Neuron (in vitro differentiated cells): ENCODE measurements around the gene RBM42.
A peak's percentile ranks its signal among the peaks of the same experiment; 100 is the strongest.

Experiments used
- H2AFZ ChIP-seq: one replicate; pipeline ENCODE4 v1.6.1; 2013; ENCODE audit warnings: low read depth, mild to moderate bottlenecking, inconsistent platforms, low read length, moderate library complexity
- H3K27me3 ChIP-seq: one replicate; pipeline ENCODE4 v1.6.1; 2013; ENCODE audit warnings: low read length; ENCODE audit not compliant: insufficient read depth
- H3K36me3 ChIP-seq: one replicate; pipeline ENCODE4 v1.6.1; 2013; ENCODE audit warnings: low read length; ENCODE audit not compliant: insufficient read depth
- H3K4me1 ChIP-seq: one replicate; pipeline ENCODE4 v1.6.1; 2013; ENCODE audit warnings: low read length; ENCODE audit not compliant: insufficient read depth
- H3K4me3 ChIP-seq: 2 replicates; pipeline ENCODE4 v1.5.1; 2013; ENCODE audit warnings: mild to moderate bottlenecking, low read length, moderate library complexity
- H3K9me3 ChIP-seq: one replicate; pipeline ENCODE4 v1.6.1; 2013; ENCODE audit warnings: low read length

Gene RBM42

GRCh38 chr19:35629332-35629633 lies 447 bp downstream of the RBM42 start:
- Histone ChIP-seq H3K4me3 (peak overlapping the region; percentile 74), H3K4me1 (peaks cover 11% of the 10 kb centered on the region), H2AFZ (peak overlapping the region; percentile 35), H3K9me3 (no peaks in the 10 kb centered on the region), H3K27me3 (no peaks in the 10 kb centered on the region), H3K36me3 (peaks cover 38% of the 10 kb centered on the region)

- Histone ChIP-seq H3K9me3 (no peaks in the 10 kb centered on the region), H3K27me3 (no peaks in the 10 kb centered on the region), H2AFZ (no peak overlapping the region), H3K36me3 (peaks cover 67% of the 10 kb centered on the region), H3K4me1 (peaks cover 5% of the 10 kb centered on the region), H3K4me3 (no peak overlapping the region)
These were observed 5.0 kb downstream of the RBM42 start for GRCh38 chr19:35633727-35634440.

- Histone ChIP-seq H3K27me3 (no peaks in the 10 kb centered on the region), H3K4me1 (no peaks in the 10 kb centered on the region), H3K36me3 (peaks cover 55% of the 10 kb centered on the region), H2AFZ (no peak overlapping the region), H3K4me3 (no peak overlapping the region), H3K9me3 (no peaks in the 10 kb centered on the region)
These were observed 7.8 kb downstream of the RBM42 start for GRCh38 chr19:35636651-35637050.

GRCh38 chr19:35637165-35637564 lies 8.3 kb downstream of the RBM42 start:
- no peaks in the 10 kb centered on the region for H3K9me3 ChIP-seq
- H3K27me3 ChIP-seq: no peaks in the 10 kb centered on the region
- H3K36me3 ChIP-seq: peaks cover 50% of the 10 kb centered on the region
- no peaks in the 10 kb centered on the region for H3K4me1 ChIP-seq
- H2AFZ ChIP-seq: no peak overlapping the region
- H3K4me3 ChIP-seq: no peak overlapping the region

GRCh38 chr19:35639321-35639639 lies 10.4 kb downstream of the RBM42 start:
- peaks cover 5% of the 10 kb centered on the region for H3K4me1 ChIP-seq
- H3K9me3 ChIP-seq: no peaks in the 10 kb centered on the region
- H3K4me3 ChIP-seq: no peak overlapping the region
- H2AFZ ChIP-seq: no peak overlapping the region
- H3K27me3 ChIP-seq: no peaks in the 10 kb centered on the region
- H3K36me3 ChIP-seq: peaks cover 29% of the 10 kb centered on the region

GRCh38 chr19:35639863-35640262 lies 11.0 kb downstream of the RBM42 start:
- peaks cover 28% of the 10 kb centered on the region for H3K36me3 ChIP-seq
- H3K4me1 ChIP-seq: peaks cover 9% of the 10 kb centered on the region
- H3K4me3 ChIP-seq: no peak overlapping the region

GRCh38 chr19:35641515-35642151 lies 12.8 kb downstream of the RBM42 start, which contains the start of gene ETV2:
TSS of gene ETV2 (plus strand) at chr19:35641745. CDS start at chr19:35642461, 716 bp downstream.
- Histone ChIP-seq H3K9me3 (no peaks in the 10 kb centered on the region), H3K27me3 (no peaks in the 10 kb centered on the region), H3K4me1 (peaks cover 16% of the 10 kb centered on the region), H3K36me3 (peaks cover 19% of the 10 kb centered on the region), H2AFZ (no peak within 1 kb of the TSS), H3K4me3 (no peak within 1 kb of the TSS)

More at GRCh38 chr19:35639863-35640262, 11.0 kb downstream of the RBM42 start:
- Histone ChIP-seq H3K27me3 (no peaks in the 10 kb centered on the region), H2AFZ (no peak overlapping the region), H3K9me3 (no peaks in the 10 kb centered on the region)

GRCh38 chr19:35642312-35642711 lies 13.5 kb downstream of the RBM42 start:
- H3K9me3 ChIP-seq: no peaks in the 10 kb centered on the region
- peaks cover 12% of the 10 kb centered on the region for H3K36me3 ChIP-seq
- peaks cover 16% of the 10 kb centered on the region for H3K4me1 ChIP-seq
- H3K4me3 ChIP-seq: no peak overlapping the region
- H2AFZ ChIP-seq: no peak overlapping the region
- H3K27me3 ChIP-seq: no peaks in the 10 kb centered on the region

GRCh38 chr19:35642798-35643254 lies 14.0 kb downstream of the RBM42 start:
- H3K36me3 ChIP-seq: peaks cover 7% of the 10 kb centered on the region
- no peaks in the 10 kb centered on the region for H3K9me3 ChIP-seq
- H3K4me1 ChIP-seq: peaks cover 16% of the 10 kb centered on the region
- H3K27me3 ChIP-seq: no peaks in the 10 kb centered on the region
- H2AFZ ChIP-seq: peak overlapping the region; percentile 75
- peak overlapping the region; percentile 59 for H3K4me3 ChIP-seq

- Histone ChIP-seq H3K9me3 (no peaks in the 10 kb centered on the region), H3K4me3 (peak overlapping the region; percentile 59), H2AFZ (peak overlapping the region; percentile 75), H3K27me3 (no peaks in the 10 kb centered on the region), H3K36me3 (peaks cover under 1% of the 10 kb centered on the region), H3K4me1 (peaks cover 16% of the 10 kb centered on the region)
These were observed 14.7 kb downstream of the RBM42 start for GRCh38 chr19:35643255-35644205.

- Histone ChIP-seq H3K36me3 (no peaks in the 10 kb centered on the region), H3K27me3 (no peaks in the 10 kb centered on the region), H3K4me3 (peak overlapping the region; percentile 59), H2AFZ (peak overlapping the region; percentile 75), H3K4me1 (peaks cover 22% of the 10 kb centered on the region), H3K9me3 (no peaks in the 10 kb centered on the region)
These were observed 15.6 kb downstream of the RBM42 start for GRCh38 chr19:35644206-35644986.

- no peaks in the 10 kb centered on the region for H3K9me3 ChIP-seq
- H3K4me1 ChIP-seq: peaks cover 22% of the 10 kb centered on the region
- peaks cover under 1% of the 10 kb centered on the region for H3K36me3 ChIP-seq
- no peaks in the 10 kb centered on the region for H3K27me3 ChIP-seq
- peak overlapping the region; percentile 75 for H2AFZ ChIP-seq
- peak overlapping the region; percentile 59 for H3K4me3 ChIP-seq
These were observed 16.3 kb downstream of the RBM42 start for GRCh38 chr19:35644987-35645679.
